HEK293T (cell line): ENCODE measurements around the gene SMC1B.

ENCODE experiments used
- ARNT ChIP-seq: fragments of 450-650 bp; IDR thresholded peaks from 2 replicates; pipeline ENCODE4 v1.6.1; 2017; ENCODE audit warnings: mild to moderate bottlenecking
- BHLHE40 ChIP-seq: fragments of 450-650 bp; IDR thresholded peaks from 2 replicates; pipeline ENCODE4 v1.6.1; 2016; ENCODE audit warnings: mild to moderate bottlenecking, moderate library complexity, borderline replicate concordance
- CTBP1 ChIP-seq: fragments of 450-650 bp; IDR thresholded peaks from 2 replicates; pipeline ENCODE4 v1.6.1; 2016; ENCODE audit warnings: borderline replicate concordance
- FOXA1 ChIP-seq: fragments of 450-650 bp; IDR thresholded peaks from 2 replicates; pipeline ENCODE4 v1.6.1; 2016; ENCODE audit warnings: mild to moderate bottlenecking
- FOXM1 ChIP-seq: fragments of 450-650 bp; IDR thresholded peaks from 2 replicates; pipeline ENCODE4 v1.6.1; 2017; ENCODE audit warnings: mild to moderate bottlenecking, borderline replicate concordance
- LEF1 ChIP-seq: fragments of 450-650 bp; IDR thresholded peaks from 2 replicates; pipeline ENCODE4 v1.6.1; 2017; ENCODE audit warnings: mild to moderate bottlenecking, borderline replicate concordance
- SP1 ChIP-seq: fragments of 450-650 bp; IDR thresholded peaks from 2 replicates; pipeline ENCODE4 v1.6.1; 2017
- SUZ12 ChIP-seq: fragments of 450-650 bp; IDR thresholded peaks from 2 replicates; pipeline ENCODE4 v1.6.1; 2016; ENCODE audit warnings: mild to moderate bottlenecking
- TARDBP ChIP-seq: fragments of 450-650 bp; IDR thresholded peaks from 2 replicates; pipeline ENCODE4 v1.6.1; 2016
- ZNF384 ChIP-seq: fragments of 450-650 bp; IDR thresholded peaks from 2 replicates; pipeline ENCODE4 v1.6.1; 2016

- TF ChIP-seq FOXA1 (no peak), SUZ12 (no peak), FOXM1 (no peak), SP1 (no peak), TARDBP (no peak), BHLHE40 (no peak), LEF1 (no peak), CTBP1 (no peak), ZNF384 (no peak), ARNT (no peak)
Observed at GRCh38 chr22:45335854-45336522, 77.4 kb downstream of the SMC1B start.
